ENCODE results near the gene CC2D2B.

Gene CC2D2B

GRCh38 chr10:96056787-96057186 is 149.0 kb downstream of the CC2D2B start:
- no peak for TF ChIP-seq CTCF (IDR thresholded peaks at IDR 0.05)

GRCh38 chr10:96061232-96061631 is 153.5 kb downstream of the CC2D2B start:
- TF ChIP-seq CTCF (IDR thresholded peaks at IDR 0.05), result no peak

DNA sequence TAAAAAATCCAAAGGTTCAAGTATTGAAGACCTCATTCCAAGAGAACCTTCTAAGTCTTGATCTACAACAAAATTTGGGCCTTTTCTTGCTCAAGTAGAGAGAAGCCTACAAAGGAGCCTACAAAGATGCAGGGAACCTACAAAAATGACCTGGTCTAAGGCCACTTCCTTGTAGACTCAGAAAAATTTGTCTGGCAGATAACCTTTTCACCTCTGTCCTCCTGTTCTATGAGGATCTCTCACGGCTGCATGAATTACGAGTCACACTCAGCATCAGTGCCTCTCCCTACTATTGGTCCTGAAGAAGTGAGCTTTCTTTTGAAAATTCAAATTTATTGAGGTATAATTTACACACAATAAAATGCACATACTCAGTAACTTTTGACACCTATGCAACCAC is 164.9 kb downstream of the CC2D2B start:
- no peak for TF ChIP-seq CTCF (IDR thresholded peaks at IDR 0.05)

GRCh38 chr10:96073722-96074121 is 165.9 kb downstream of the CC2D2B start:
- no peak for TF ChIP-seq CTCF (IDR thresholded peaks at IDR 0.05)

- no peak for TF ChIP-seq CTCF (IDR thresholded peaks at IDR 0.05)
Observed at GRCh38 chr10:96074776-96075175, 167.0 kb downstream of the CC2D2B start.

GRCh38 chr10:96075977-96076376 is 168.2 kb downstream of the CC2D2B start:
- no peak for TF ChIP-seq CTCF (IDR thresholded peaks at IDR 0.05)

DNA sequence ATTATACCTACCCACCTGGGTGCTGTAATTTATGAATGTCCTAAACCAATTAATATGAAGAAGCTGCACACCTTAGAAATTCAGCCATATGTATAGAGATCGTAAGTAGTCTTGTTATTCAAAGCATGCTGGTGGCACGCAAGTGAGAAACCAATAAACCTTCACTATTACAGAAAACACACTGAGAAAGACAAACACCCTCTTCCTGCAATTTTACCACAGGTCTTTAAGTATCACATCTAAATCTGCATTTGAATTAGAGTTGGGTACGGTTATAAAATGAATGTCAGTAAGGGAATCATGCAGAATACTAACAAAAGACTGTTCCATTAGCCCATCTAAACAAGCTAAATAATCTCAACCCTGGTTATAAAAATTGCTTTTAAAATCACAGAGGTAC is 169.4 kb downstream of the CC2D2B start:
- no peak for TF ChIP-seq CTCF (IDR thresholded peaks at IDR 0.05)

GRCh38 chr10:96082153-96082552 is 174.4 kb downstream of the CC2D2B start:
- no peak for TF ChIP-seq CTCF (IDR thresholded peaks at IDR 0.05)

All from LNCAP (cell line).